ENCODE results near the gene OR52E8.
A peak's percentile ranks its signal among the peaks of the same experiment; 100 is the strongest.

Gene OR52E8

DNA sequence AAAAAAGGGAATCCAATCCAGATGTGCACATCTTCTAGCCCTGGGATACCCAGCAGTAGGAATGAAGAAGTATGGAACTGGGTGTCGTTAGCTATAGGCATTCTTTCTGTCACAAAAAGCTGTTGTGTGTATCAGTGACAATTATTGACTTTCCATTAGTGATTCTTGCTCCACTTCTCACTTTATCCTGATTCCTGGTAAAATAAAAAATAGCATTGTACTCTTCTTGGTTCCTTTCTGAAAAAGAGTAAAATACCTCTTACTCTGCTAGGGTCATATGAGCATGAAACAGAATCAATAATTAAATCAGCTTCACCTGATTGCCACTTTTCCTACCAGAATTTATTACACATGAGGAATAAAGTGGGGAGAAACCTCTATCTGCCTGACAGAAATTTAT is 15.7 kb downstream of the OR52E8 start, which contains the start of gene OR52E6:
Gene OR52E6, minus strand, starts transcription at position 101 of the 400 bp plus-strand sequence. Its CDS starts 0 bp downstream, at position 101.
- Mint-ChIP-seq H3K27ac (ENCODE audit: low read depth) (no peak within 1 kb of the TSS), H3K9me3 (no peaks in the 10 kb centered on the region), H3K4me1 (no peaks in the 10 kb centered on the region)

GRCh38 chr11:5837695-5838094 is 19.8 kb downstream of the OR52E8 start:
- Mint-ChIP-seq H3K27ac (ENCODE audit: low read depth) (no peak overlapping the region), H3K4me1 (no peaks in the 10 kb centered on the region), H3K4me3 (no peak overlapping the region), H3K9me3 (no peaks in the 10 kb centered on the region), H3K36me3 (ENCODE audit: insufficient read depth) (no peaks in the 10 kb centered on the region), H3K27me3 (peaks cover 45% of the 10 kb centered on the region)
- ATAC-seq (replicated peaks; ENCODE audit: extremely low read depth, poor library complexity, severe bottlenecking): no peak
- DNase-seq (ENCODE audit: low spot score in 2 of 2): no peak

More for the DNA sequence above, 15.7 kb downstream of the OR52E8 start, which contains the start of gene OR52E6:
- Mint-ChIP-seq H3K36me3 (ENCODE audit: insufficient read depth) (no peaks in the 10 kb centered on the region), H3K27me3 (peaks cover 40% of the 10 kb centered on the region), H3K4me3 (no peak within 1 kb of the TSS)
- DNase-seq (ENCODE audit: low spot score in 2 of 2) (no peak), ATAC-seq (replicated peaks; ENCODE audit: extremely low read depth, poor library complexity, severe bottlenecking) (no peak)

GRCh38 chr11:5833446-5833845 is 24.0 kb downstream of the OR52E8 start:
- ATAC-seq (replicated peaks; ENCODE audit: extremely low read depth, poor library complexity, severe bottlenecking) (no peak), DNase-seq (ENCODE audit: low spot score in 2 of 2) (no peak)
- H3K4me3 Mint-ChIP-seq: no peak overlapping the region
- H3K27ac Mint-ChIP-seq (ENCODE audit: low read depth): no peak overlapping the region
- H3K36me3 Mint-ChIP-seq (ENCODE audit: insufficient read depth): no peaks in the 10 kb centered on the region
- no peaks in the 10 kb centered on the region for H3K9me3 Mint-ChIP-seq
- H3K27me3 Mint-ChIP-seq: peaks cover 36% of the 10 kb centered on the region
- H3K4me1 Mint-ChIP-seq: no peaks in the 10 kb centered on the region

DNA sequence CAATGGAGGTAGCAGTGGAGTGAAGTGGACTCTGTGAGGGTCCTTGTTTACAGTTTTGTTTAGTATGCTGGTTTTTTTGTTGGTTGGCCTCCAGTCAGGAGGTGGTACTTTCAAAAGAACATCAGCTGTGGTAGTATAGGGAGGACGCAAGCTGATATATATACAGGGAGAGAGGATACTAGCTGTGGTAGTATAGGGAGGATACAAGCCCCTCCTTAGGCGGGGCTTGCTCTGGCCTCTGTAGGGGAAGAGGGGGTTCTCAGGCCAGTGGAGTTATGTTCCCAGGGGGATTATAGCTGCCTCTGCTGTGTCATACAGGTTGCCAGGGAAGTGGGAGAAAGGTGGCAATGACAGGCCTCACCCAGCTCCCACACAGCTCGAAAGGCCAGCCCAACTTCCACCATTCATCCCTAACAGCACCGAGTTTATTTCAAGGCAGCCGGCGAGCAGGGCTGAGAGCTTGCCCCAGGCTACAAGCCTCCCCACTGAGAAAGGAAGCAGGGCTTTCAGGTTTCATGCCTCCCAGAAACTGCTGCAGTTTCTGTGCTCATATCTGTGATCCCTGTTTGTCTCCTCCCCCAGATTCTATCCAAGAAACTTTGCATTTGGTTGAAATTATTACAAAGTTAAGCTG is 26.2 kb downstream of the OR52E8 start:
- ATAC-seq (replicated peaks; ENCODE audit: extremely low read depth, poor library complexity, severe bottlenecking) (no peak), DNase-seq (ENCODE audit: low spot score in 2 of 2) (no peak)
- no peaks in the 10 kb centered on the region for H3K4me1 Mint-ChIP-seq
- no peak overlapping the region for H3K4me3 Mint-ChIP-seq
- H3K36me3 Mint-ChIP-seq (ENCODE audit: insufficient read depth): no peaks in the 10 kb centered on the region
- H3K9me3 Mint-ChIP-seq: no peaks in the 10 kb centered on the region
- H3K27ac Mint-ChIP-seq (ENCODE audit: low read depth): no peak overlapping the region
- H3K27me3 Mint-ChIP-seq: peaks cover 26% of the 10 kb centered on the region

GRCh38 chr11:5818245-5818886 is 39.1 kb downstream of the OR52E8 start:
- peak overlapping the region; percentile 84 for H3K27ac Mint-ChIP-seq (ENCODE audit: low read depth)
- peak; percentile 19 for ATAC-seq (replicated peaks; ENCODE audit: extremely low read depth, poor library complexity, severe bottlenecking)

GRCh38 chr11:5815534-5815933 is 42.0 kb downstream of the OR52E8 start:
- H3K9me3 Mint-ChIP-seq: no peaks in the 10 kb centered on the region
- peaks cover 7% of the 10 kb centered on the region for H3K4me1 Mint-ChIP-seq
- H3K36me3 Mint-ChIP-seq (ENCODE audit: insufficient read depth): no peaks in the 10 kb centered on the region
- H3K4me3 Mint-ChIP-seq: no peak overlapping the region
- ATAC-seq (replicated peaks; ENCODE audit: extremely low read depth, poor library complexity, severe bottlenecking) (no peak), DNase-seq (ENCODE audit: low spot score in 2 of 2) (no peak)
- H3K27ac Mint-ChIP-seq (ENCODE audit: low read depth): no peak overlapping the region
- no peaks in the 10 kb centered on the region for H3K27me3 Mint-ChIP-seq

More at GRCh38 chr11:5818245-5818886, 39.1 kb downstream of the OR52E8 start:
- peaks cover 7% of the 10 kb centered on the region for H3K4me1 Mint-ChIP-seq
- H3K9me3 Mint-ChIP-seq: no peaks in the 10 kb centered on the region
- H3K27me3 Mint-ChIP-seq: no peaks in the 10 kb centered on the region
- no peak for DNase-seq (ENCODE audit: low spot score in 2 of 2)
- no peaks in the 10 kb centered on the region for H3K36me3 Mint-ChIP-seq (ENCODE audit: insufficient read depth)
- peak overlapping the region; percentile 52 for H3K4me3 Mint-ChIP-seq

GRCh38 chr11:5809905-5810795 is 47.3 kb downstream of the OR52E8 start:
- Mint-ChIP-seq H3K4me1 (peaks cover 13% of the 10 kb centered on the region), H3K27ac (ENCODE audit: low read depth) (no peak overlapping the region), H3K9me3 (no peaks in the 10 kb centered on the region), H3K27me3 (peaks cover 32% of the 10 kb centered on the region), H3K4me3 (no peak overlapping the region), H3K36me3 (ENCODE audit: insufficient read depth) (no peaks in the 10 kb centered on the region)
- ATAC-seq (replicated peaks; ENCODE audit: extremely low read depth, poor library complexity, severe bottlenecking) (no peak), DNase-seq (ENCODE audit: low spot score in 2 of 2) (no peak)

DNA sequence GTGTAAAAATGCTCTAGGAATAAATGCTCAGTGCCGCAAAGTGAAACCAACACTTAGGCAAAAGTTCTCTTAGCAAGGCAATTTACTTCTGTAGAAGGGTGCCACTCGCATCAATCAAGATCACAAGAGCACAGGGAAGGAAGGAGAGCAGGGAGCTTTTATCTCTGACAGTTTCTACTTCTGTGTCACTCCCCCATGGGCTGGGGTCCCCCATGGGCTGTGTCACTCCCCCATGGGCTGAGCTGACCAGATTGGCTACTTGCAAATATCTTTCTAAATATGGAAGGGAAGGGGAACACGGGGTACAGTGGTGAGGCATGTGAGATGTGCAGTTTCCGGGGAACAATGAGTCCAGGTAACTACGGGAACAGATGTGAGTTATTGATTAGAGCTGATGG is 48.4 kb downstream of the OR52E8 start:
- peak overlapping the region; percentile 81 for H3K4me3 Mint-ChIP-seq
- H3K9me3 Mint-ChIP-seq: no peaks in the 10 kb centered on the region
- peaks cover 13% of the 10 kb centered on the region for H3K4me1 Mint-ChIP-seq
- peaks cover 34% of the 10 kb centered on the region for H3K27me3 Mint-ChIP-seq
- peaks cover 2% of the 10 kb centered on the region for H3K36me3 Mint-ChIP-seq (ENCODE audit: insufficient read depth)
- DNase-seq (ENCODE audit: low spot score in 2 of 2) (no peak), ATAC-seq (replicated peaks; ENCODE audit: extremely low read depth, poor library complexity, severe bottlenecking) (no peak)
- H3K27ac Mint-ChIP-seq (ENCODE audit: low read depth): no peak overlapping the region

GRCh38 chr11:5808500-5809121 is 48.9 kb downstream of the OR52E8 start, which contains the start of gene OR52N2:
TSS of gene OR52N2 (plus strand) at chr11:5808924. CDS start at chr11:5820336, 11,412 bp downstream.
- peaks cover 2% of the 10 kb centered on the region for H3K36me3 Mint-ChIP-seq (ENCODE audit: insufficient read depth)
- H3K9me3 Mint-ChIP-seq: no peaks in the 10 kb centered on the region
- H3K4me3 Mint-ChIP-seq: peak within 1 kb of the TSS; percentile 81
- H3K27ac Mint-ChIP-seq (ENCODE audit: low read depth): no peak within 1 kb of the TSS
- H3K27me3 Mint-ChIP-seq: peaks cover 39% of the 10 kb centered on the region
- DNase-seq (ENCODE audit: low spot score in 2 of 2): peak; percentile 50 to 62
- H3K4me1 Mint-ChIP-seq: peaks cover 13% of the 10 kb centered on the region
- peak; percentile 72 for ATAC-seq (replicated peaks; ENCODE audit: extremely low read depth, poor library complexity, severe bottlenecking)

DNA sequence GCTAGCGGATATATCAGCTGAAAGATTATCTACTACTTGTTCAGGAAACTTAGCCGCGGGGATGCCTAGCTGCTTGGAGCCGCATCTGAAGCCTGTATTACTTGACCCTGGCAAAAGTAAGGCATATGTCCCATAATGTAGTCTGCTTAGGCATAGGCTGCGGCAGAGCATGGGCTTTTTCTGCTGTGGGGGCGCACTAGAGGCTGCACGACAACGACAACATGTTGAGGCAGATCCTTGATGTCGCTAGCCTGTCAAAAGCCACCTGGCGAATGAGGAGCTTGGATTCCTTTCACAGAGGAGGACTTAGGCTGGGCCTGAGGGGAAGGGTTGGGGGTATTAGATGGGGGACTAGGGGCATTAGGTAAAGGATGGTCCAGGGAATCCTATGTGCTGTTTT is 49.9 kb downstream of the OR52E8 start:
- Mint-ChIP-seq H3K27ac (ENCODE audit: low read depth) (no peak overlapping the region), H3K4me1 (peaks cover 13% of the 10 kb centered on the region), H3K36me3 (ENCODE audit: insufficient read depth) (peaks cover 2% of the 10 kb centered on the region), H3K9me3 (peaks cover 6% of the 10 kb centered on the region), H3K27me3 (peaks cover 49% of the 10 kb centered on the region), H3K4me3 (no peak overlapping the region)
- no peak for ATAC-seq (replicated peaks; ENCODE audit: extremely low read depth, poor library complexity, severe bottlenecking)
- DNase-seq (ENCODE audit: low spot score in 2 of 2): no peak
